ENCODE measurements around the gene CLEC4F.
A peak's percentile ranks its signal among the peaks of the same experiment; 100 is the strongest.

DNA sequence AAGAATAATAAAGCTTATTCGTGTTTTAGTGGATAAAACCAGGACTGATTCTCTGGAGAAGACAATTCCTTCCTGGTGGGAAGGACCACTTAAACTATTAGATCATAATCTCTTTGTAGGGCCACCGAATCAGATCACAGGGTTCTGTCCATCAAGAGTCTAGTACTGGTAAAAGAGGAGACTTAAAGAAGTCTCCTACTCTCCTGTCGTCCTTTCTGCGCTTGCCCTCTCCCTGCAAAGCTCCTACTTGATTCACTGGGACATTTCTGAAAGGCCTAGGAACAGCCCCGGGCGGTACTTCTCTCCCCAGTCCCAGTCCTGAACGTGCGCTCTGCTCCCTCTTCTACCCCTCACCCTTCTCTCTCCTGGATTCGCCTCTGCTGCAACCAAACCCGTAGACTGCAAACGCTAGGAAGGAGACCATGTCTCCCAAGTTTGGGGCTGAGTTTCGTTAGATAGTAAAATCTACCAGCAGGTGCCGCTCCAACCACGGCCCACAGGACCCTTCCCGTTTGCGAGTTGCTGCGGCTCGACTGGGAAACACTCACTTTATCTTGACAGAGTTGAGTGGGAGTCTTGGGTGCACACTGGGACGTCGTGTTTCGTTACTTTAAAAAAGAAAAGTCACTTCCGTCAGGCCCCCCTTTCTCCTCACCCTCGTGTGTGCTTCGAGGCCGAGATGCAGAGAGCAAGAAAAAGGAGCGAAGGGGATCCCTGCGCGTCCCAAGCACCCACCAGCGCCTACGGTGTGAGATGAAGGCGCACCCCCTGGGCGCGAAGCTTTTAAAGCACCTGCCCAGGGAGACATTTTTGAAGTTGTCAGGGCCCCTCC lies 30.9 kb downstream of the CLEC4F start:
- TF ChIP-seq EZH2phosphoT487 (IDR thresholded peaks at IDR 0.05; ENCODE audit: borderline replicate concordance, low read length) = no peak
- TF ChIP-seq, protein P1, sequence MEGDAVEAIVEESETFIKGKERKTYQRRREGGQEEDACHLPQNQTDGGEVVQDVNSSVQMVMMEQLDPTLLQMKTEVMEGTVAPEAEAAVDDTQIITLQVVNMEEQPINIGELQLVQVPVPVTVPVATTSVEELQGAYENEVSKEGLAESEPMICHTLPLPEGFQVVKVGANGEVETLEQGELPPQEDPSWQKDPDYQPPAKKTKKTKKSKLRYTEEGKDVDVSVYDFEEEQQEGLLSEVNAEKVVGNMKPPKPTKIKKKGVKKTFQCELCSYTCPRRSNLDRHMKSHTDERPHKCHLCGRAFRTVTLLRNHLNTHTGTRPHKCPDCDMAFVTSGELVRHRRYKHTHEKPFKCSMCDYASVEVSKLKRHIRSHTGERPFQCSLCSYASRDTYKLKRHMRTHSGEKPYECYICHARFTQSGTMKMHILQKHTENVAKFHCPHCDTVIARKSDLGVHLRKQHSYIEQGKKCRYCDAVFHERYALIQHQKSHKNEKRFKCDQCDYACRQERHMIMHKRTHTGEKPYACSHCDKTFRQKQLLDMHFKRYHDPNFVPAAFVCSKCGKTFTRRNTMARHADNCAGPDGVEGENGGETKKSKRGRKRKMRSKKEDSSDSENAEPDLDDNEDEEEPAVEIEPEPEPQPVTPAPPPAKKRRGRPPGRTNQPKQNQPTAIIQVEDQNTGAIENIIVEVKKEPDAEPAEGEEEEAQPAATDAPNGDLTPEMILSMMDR (IDR thresholded peaks at IDR 0.05; ENCODE audit: low read depth, low read length, poor library complexity, severe bottlenecking) = peak; percentile 36
